Activated CD8-positive, alpha-beta memory T cell treated with anti-CD3 and anti-CD28 coated beads for 1 hour (primary cell): Measurements from ENCODE around the gene NEDD4L.

ENCODE experiments used
- DNase-seq, 2 donors: peaks; one replicate each; pipeline ENCODE4 v3.0.0-alpha.2; 2020; ENCODE audit warnings: low read depth in 1 of 2; ENCODE audit errors: extremely low read depth in 1 of 2

The NEDD4L gene

DNA sequence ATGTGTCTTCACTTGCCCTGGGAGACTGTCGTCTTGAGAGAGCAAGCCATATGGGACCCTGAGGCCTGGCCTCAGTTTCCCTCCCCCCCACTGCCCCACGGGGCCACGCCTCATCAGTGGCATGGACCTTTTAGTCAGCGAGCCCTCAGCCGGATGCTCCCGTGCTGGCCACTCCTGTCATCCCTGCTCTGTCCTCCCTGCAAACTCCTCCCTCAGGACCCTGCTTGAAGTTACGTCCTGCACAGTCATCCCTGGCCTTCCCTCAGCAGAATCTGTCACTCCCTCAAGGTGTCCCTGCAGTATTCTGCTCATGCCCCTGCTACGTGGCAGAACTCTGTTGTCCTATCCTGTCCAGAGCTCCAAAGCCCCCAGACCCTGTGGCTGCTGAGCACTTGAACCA lies 265.1 kb downstream of the NEDD4L start:
- no peak for DNase-seq

DNA sequence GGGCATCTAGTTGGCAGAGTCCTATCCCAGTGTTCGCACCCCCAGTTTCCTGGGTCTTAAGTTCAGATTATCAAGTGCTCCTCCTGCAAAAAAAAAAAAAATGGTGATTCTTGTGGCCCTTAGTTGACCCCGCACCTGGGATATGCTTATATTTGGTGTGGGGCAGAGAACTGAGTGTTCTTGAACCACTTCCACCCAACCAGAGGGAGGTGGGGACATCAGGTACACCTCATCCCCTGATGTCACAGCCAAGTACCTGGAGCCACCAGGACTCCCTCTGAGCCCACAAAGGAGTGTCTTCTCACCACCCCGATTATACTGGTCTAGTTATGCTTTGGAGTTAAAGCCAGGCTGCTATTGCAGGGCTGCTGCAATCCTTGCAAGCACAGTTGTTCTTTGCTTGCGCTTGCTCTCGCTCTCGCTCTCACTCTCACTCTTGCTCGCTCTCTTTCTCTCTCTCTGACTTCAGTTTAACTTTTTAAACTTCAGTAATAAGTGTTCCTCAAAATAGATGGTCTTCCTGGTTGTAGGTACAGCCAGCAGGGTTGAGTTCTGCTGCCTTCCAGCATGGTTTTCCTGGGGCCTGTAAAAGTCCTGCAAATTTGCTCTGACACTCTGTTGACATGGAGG lies 265.7 kb downstream of the NEDD4L start:
- DNase-seq, result no peak

DNA sequence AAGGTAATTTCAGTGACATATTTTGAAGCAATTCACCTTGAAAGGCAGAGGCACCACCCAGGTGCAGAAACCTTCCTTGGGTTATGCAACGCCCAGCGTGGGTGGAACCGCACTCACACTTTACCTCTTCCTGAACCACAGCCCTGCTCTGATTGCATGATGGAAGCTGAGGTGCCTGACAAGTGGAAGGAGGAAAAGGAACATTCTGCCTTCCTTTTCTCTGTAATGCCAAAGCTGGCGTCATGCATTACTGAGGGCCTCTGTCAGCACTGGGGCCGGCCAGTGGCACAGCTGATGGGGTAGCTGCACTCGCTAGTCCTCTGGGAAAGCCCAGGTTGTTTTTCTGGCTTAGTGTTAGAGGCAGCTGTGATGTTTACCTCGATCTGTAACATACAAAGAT lies 266.5 kb downstream of the NEDD4L start:
- no peak for DNase-seq

DNA sequence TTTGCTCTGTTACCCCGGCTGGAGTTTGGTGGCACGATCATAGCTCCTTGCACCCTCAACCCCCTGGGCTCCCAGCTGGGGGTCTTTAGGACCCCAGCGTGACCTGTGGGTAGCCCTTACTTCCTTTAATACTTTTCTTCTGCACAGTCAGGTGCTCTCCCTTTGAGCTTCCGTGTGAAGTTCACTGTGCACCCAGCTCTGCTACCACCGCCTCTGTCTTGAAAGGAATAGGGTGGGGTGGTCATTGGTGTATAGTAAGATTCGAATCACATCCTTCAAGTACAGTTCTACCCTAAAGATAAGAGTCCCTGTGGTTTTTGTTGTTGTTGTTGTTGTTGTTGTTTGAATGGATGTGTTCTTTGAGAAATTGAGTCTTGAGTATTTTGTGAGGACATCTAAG lies 267.4 kb downstream of the NEDD4L start:
- DNase-seq, result no peak

DNA sequence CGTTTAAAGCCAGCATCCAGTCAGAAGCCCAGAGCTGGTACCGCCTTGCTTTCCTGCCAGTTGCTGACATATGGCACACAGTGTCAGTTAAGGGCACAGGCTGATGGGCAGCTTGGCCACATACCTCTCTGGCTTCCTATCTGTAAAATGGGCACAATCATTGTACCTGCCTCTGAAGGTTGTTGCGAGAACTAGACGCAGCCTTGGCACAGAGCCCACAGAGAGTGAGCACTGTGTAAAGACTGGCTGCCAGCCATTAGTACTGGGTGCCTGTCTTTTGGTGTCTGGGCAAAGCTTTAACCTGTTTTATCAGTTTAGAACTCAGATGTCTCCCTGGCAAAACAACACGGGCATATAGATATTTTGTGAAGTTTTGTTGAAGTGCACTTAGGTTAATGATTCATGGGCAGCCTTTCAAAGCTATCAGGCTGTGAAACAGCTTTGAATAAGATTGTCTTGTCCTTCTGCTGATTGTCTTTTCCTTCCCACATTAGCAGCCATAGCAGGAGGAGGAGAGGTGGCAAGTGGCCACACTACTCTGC lies 269.5 kb downstream of the NEDD4L start:
- no peak for DNase-seq

DNA sequence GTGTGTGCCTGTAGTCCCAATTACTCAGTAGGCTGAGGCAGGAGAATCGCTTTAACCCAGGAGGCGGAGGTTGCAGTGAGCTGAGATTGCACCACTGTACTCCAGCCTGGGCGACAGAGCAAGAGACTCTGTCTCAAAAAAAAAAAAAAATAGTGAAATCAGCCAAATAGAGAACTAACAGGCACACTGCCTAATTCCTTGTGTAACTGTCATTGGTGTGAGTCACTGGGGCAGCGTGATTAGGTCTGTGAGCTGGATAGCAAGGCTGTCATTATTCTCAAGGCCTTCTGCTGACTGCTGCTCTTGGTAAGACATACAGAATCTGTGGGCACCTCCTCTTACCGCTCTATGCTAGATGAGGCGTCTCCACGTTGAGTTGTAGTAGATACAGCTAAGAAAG lies 270.3 kb downstream of the NEDD4L start:
- DNase-seq, result no peak

DNA sequence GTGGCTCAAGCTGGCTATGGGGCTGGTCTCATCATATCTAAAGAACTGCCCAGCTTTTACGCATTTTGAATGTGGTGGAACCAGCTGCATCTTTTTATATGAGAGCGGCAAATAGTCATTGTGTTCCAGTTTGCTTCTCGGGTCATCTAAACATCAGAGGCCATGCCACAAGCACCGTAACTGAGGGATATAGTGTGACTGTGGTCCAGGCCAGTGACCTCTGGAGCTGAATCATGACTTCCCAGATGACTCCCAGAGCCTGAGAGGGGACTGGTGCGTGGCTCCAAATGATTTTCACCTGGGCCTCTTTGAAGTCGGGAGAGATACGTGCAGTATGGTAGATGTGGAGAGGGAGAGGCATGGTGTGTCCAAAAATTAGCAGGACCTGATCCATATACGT lies 271.0 kb downstream of the NEDD4L start:
- DNase-seq, result no peak

DNA sequence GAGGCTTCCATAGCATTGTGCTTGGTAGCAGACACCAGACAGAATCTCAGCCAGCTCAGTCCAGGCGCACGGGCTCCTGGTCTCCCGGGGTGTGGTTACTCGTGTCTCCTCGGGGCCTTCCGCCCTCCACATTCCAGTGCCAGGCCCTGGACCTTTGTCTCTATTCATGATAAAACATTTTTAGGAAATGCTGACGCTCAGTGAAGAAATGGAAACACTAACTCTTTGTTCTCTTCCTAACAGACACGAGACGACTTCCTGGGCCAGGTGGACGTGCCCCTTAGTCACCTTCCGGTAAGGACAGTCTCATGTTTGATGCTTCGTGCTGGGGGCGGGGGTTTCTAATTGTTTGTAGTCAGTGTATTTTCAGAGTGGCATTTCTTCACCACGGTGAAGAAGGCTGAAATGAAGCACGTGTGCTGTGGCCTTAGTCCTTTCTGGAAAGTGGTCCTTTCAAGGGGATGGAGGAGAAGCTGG lies 271.8 kb downstream of the NEDD4L start:
- DNase-seq, result no peak

DNA sequence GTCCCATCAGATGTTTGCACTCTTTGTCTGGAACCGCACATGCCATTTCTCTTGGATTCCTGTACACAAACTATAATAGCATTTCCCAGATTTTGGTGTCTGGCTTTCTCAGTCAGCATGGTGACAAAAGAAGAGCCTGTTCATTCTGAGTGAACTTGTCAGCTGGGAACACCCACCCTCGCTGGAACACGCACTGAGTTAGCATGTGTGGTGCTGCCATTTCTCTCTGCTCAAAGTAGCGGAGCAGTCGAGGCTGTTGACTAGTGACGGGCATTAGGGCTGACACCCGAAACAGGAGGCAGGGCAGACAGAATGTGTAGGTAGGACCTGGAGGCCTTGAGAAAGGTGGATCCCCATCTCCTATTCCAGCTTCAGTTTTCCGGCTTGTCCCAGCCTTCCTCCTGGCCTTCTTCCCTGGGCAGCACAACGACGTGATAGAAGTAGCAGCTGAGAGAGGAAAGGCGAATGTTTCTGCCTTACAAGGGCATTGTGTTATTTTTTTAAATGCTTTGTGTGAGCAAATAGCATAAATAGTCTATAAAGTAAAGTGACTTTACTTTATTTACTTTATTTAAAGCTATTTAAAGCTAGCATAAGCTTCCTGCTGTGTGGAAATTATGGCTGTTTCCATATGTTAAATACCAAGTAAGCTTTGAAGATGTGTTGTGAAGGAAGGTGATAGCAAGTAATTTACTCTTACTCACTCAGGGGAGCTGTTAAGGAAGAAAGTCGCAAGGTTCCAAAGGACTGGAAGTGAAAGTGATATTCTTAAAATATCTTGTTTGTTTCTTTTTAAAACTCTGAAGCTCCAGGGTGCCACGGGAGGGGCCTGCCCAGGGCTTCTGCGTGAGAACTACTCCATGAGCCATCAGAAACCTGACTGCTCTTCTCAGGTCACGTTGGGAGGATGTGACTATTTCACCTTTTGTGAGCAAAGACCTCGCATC lies 272.6 kb downstream of the NEDD4L start:
- DNase-seq, result no peak

DNA sequence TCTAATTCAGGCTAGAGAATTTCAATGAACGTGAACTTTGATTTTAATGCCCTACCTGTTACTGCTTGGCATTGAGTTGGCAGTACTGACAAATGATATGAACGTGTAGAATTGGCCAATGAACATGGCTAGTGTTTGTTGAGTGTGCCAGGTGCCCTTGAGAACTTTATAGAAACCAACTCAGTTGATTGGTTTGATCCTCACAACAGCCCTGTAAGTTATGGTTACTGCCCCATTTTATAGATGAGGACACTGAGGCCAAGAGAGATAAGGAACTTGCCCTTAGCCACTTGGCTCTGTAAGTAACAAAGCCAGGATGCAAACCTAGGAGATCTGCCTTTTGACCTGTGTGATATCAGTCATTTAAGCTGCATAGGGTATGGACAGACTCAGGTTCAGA lies 275.7 kb downstream of the NEDD4L start:
- DNase-seq, result no peak

DNA sequence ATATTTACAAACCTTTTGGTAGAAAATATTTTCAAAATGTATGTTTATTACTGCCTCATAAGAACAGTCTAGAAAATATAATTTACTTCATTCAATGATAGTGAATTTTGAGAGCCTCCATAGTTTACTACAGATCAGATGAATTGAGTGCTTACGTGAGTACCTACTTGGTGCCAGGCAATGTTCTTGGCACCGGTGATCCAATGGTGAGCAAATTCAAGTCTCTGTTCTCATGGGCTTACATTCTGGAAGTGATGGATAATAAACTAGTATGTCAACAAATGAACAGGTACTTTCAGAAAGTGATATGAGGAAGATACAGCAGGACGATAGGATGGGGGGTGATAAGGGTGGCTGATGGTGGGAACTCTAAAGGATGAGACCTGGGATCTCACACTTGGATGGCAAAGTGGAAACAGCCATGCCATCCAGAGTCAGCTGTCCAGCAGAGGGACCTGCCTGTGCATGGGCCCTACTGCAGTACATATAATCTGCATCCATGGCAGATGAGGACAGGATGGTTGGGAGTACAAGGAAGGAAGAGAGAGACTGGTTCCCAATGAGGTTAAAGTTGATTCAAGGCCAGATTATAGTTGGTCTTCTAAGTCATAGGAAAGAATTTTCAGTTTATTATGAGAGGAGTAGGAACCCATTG lies 277.0 kb downstream of the NEDD4L start:
- no peak for DNase-seq

DNA sequence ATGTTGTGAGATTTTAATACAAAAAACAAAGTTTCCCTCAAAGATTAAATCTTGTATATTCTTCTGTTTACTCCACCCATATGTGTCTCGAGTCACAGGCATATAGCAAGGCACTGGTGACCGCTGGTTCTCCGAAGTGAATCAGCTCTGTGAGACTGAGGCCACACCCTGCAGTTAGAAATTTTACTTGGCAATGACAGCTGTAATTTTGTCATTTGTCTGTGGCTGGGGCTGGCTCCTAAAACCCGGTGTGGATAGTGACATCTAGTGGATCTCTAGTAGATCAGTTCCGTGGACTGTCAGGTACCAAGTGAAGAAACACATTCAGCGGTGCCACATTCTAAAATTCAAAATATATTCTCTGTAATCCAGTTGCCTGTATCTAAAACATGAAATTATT lies 278.0 kb downstream of the NEDD4L start:
- peak; percentile 9 to 17 for DNase-seq

DNA sequence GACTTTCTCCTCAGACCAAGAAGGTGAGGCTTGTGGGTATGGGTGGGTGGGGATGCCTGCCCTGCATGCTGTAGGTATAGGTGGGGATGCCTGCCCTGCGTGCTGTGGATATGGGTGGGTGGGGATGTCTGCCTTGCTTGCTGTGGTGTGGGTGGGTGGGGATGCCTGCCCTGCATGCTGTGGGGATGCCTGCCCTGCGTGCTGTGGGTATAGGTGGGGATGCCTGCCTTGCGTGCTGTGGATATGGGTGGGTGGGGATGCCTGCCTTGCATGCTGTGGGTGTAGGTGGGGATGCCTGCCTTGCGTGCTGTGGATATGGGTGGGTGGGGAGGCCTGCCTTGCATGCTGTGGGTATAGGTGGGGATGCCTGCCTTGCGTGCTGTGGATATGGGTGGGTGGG lies 278.4 kb downstream of the NEDD4L start:
- DNase-seq, result no peak

DNA sequence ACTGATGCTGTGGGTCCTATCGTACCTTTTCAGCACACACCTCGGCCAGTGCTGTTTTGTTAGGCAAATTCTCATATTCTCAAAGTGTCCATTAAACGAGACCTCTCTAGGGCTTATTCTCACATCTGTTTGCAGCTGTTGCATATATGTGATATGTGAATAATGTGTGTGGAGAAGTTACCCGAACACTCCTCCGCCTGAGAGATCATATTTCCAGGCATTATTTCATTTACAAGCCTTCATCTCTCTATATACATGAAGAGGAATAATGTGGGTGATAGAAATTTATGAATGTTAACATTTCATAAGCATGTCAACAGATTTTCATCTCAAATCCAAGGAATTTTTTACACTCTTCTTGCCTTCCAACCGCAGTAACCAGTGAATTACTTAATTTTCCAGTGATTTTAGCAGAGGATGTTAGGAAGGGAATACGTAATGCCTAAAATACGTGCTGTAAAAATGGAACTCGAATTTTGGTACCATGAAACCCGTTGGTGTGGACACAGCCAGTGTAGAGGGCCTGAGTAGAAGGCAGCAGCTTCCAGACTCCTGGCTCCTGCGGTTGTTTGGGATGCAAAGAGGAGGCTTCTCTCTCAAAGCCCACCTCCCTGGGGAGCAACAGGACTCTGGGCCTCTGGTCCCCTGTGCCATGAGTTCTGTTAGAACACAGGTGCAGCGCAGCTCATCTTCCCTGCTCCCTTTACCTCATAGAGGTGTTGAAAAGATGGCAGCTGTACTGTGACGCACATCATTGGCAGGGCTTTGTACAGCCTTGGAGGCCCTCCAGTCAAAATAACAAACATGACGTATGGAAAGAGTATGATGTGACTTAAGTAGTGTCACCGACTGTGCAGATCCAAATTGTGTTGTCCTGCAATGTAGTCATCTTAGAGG lies 280.1 kb downstream of the NEDD4L start:
- no peak for DNase-seq

DNA sequence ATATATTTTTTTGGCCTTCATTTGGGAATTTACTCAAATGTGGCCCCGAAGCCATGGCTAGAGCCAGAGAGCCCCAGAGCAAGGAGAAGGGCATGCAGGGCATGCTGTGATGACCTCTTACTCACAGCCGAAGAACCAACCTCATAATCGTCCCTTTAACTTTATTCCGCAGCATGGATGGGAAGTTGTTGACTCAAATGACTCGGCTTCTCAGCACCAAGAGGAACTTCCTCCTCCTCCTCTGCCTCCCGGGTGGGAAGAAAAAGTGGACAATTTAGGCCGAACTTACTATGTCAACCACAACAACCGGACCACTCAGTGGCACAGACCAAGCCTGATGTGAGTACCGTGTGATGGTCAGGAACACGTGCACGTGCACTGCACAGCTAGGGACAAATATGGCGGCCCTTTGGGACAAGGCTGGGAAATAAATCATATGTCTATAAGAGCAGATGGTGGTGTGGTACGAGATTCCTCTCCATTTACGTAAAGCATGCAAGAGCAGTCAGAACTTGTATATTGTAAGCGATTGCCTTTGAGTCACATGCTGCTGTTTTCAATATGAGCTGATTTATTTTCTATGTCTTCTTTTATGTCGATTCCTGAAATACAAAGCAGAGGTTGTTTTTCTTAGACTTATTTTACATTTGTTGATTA lies 280.9 kb downstream of the NEDD4L start:
- DNase-seq, result no peak

DNA sequence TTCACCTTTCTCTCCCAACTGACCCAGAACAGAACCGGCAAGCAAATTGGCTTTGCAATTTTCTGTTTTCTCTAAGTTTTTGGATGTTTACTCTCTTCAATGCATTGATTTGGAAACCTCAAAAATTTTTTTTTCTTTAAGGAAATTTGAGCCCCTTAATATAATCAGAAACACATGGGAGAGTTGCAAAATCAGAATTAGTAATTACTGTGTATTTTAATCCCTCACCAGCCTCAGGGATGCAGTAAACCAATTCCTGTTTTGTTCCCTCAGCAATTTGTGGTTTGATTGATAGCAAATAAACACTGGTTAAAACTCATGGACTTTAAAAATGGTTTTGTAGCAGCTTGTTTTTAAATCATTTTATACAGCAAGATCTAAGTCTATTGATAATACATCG lies 281.5 kb downstream of the NEDD4L start:
- DNase-seq, result no peak

DNA sequence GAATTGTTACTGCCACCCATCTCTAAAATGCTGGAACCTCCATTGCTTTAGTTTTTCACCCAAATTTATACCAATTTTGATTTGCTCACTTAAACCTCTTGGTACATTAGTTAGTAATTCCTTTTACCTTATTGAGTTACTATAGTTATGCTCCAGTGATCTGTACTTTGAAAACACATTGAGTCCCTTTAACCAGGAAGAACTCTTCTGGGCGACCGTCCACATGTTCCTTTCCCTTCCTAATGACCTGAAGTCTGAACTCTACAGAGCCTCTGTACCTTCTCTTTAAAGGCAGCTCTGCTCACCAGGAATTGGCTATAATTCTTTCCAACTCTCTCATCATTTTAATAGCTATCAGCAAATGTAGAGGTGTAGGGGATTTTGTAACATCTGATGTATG lies 290.0 kb downstream of the NEDD4L start:
- DNase-seq, result no peak

DNA sequence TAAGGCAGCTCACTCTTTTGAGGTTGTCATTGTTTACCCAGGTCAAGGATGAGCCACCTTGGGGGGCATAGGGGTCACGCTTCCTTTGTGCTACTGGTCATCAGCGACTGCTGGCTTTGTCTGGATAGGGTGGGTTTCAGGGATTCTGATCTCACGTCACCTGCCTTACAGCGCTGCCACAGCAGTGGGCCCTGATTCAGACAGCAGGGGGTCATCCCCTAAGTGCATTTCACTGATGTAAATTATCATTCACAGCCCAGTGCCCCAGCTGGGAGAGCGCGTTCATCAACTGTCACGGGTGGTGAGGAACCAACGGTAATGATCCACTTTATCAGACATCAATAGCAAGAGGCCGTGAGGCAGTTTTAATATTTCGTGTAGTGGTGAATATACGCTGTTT lies 291.2 kb downstream of the NEDD4L start:
- no peak for DNase-seq

DNA sequence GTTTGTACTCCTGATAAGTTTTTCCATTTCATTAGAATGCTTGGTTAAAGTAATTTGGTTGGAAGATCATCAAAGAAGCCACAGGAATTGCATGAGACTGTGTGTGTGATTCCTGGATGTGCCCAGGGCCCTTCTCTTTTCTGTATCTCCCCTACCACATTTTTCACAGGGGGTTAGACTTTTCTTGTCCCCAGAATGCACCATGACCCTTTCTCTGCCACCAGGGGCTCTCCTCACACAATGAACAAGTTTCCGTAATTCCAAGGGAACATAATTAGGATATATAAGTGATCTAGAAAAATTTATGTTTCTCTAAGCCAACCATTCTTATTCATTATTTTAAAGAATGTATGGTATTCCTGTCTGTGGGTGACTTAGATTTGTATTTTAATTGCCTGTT lies 291.8 kb downstream of the NEDD4L start:
- DNase-seq, result no peak

DNA sequence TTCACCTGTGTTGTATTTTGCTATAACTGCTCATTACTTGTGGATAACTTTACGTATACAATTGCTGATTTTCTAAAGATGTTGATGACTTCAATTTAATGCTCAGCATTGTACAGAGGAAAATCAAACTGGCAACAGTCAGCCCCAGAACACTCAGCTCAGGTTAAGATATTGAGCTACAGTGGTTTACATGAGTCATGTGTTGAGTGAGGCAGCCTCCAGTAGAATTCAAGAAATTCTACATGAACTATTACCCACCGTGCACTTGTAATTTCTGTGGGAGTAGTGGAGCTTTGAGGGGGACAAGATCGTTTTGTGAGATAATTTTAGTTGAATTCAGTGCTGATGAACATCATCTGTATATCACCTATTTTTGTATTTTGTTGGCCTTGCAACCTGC lies 292.6 kb downstream of the NEDD4L start:
- no peak for DNase-seq
